NCI-H2227 (cell line): Measurements from ENCODE around the gene PCYT2.

Source experiments
- DNase-seq: peaks from one replicate; lab custom pipeline; 2025; ENCODE audit not compliant: unreplicated experiment; lab: John Stamatoyannopoulos, UW

The PCYT2 gene

GRCh38 chr17:81914103-81914850 is 3.1 kb upstream of the PCYT2 start:
- DNase-seq = no peak

- no peak for DNase-seq
These were observed 2.3 kb upstream of the PCYT2 start for GRCh38 chr17:81913394-81914102.

GRCh38 chr17:81912441-81913309 is 1.5 kb upstream of the PCYT2 start:
- DNase-seq = no peak

GRCh38 chr17:81911969-81912368 is 770 bp upstream of the PCYT2 start:
- no peak for DNase-seq

- DNase-seq = peak; percentile 40
These were observed 341 bp downstream of the PCYT2 start for GRCh38 chr17:81910840-81911276.

- peak; percentile 16 for DNase-seq
These were observed 996 bp downstream of the PCYT2 start for GRCh38 chr17:81909966-81910839.

GRCh38 chr17:81909231-81909630 is 2.0 kb downstream of the PCYT2 start:
- DNase-seq = no peak

GRCh38 chr17:81908793-81909192 is 2.4 kb downstream of the PCYT2 start:
- DNase-seq = no peak

- DNase-seq = no peak
These were observed 3.7 kb downstream of the PCYT2 start for GRCh38 chr17:81907219-81908145.

- no peak for DNase-seq
These were observed 4.6 kb downstream of the PCYT2 start for GRCh38 chr17:81906476-81907218.

- DNase-seq = no peak
These were observed 5.2 kb downstream of the PCYT2 start for GRCh38 chr17:81905993-81906392.

GRCh38 chr17:81905424-81905875 is 5.7 kb downstream of the PCYT2 start:
- DNase-seq = no peak

GRCh38 chr17:81904600-81905423 is 6.4 kb downstream of the PCYT2 start:
- no peak for DNase-seq

GRCh38 chr17:81903896-81904599 is 7.2 kb downstream of the PCYT2 start:
- no peak for DNase-seq

GRCh38 chr17:81903415-81903831 is 7.8 kb downstream of the PCYT2 start:
- no peak for DNase-seq

GRCh38 chr17:81902653-81903414 is 8.4 kb downstream of the PCYT2 start:
- no peak for DNase-seq
